ENCODE data around the gene CBX5. TPM values are rescaled to one million over a fixed set of nuclear protein-coding genes. Genes with fewer than 3 reads are reported as not detected.
A peak's percentile ranks its signal among the peaks of the same experiment; 100 is the strongest.

The CBX5 gene
- total and polyA plus RNA-seq, 9 of the 15 experiments (the other 6 are each of a cell fraction or from before 2014, with no cell fraction given): 32.6 to 102 (median 59.2) TPM

GRCh38 chr12:54214553-54215406 lies 65.1 kb downstream of the CBX5 start (continued):
- TF ChIP-seq CTBP1 (IDR thresholded peaks at IDR 0.05; ENCODE audit: borderline replicate concordance): peak; percentile 94
- no peak for TF ChIP-seq ELF1 (tag; IDR thresholded peaks at IDR 0.05)
- TF ChIP-seq NR1H2 (CRISPR knock-in tag; IDR thresholded peaks at IDR 0.05): no peak
- peak; percentile 25; the same call in 1 of the 2 replicates for TF ChIP-seq SIN3B (IDR thresholded peaks at IDR 0.05; ENCODE audit: low read depth)
- TF ChIP-seq RBM39 (optimal IDR thresholded peaks at IDR 0.05; ENCODE audit: low read depth, low read length): no peak
- TF ChIP-seq ZNF668 (CRISPR knock-in tag; IDR thresholded peaks at IDR 0.05): no peak
- TF ChIP-seq FOXK1 (CRISPR knock-in tag; IDR thresholded peaks at IDR 0.05; ENCODE audit: borderline replicate concordance): no peak
- peak; percentile 6 for TF ChIP-seq MEIS2 (IDR thresholded peaks at IDR 0.05; ENCODE audit: partially characterized antibody)
- no peak for TF ChIP-seq POLR2AphosphoS2 (IDR thresholded peaks at IDR 0.05; ENCODE audit: low read length)
- TF ChIP-seq CREB5 (CRISPR knock-in tag; IDR thresholded peaks at IDR 0.05): no peak
- no peak for TF ChIP-seq ZNF140 (CRISPR knock-in tag; IDR thresholded peaks at IDR 0.05)
- peak; percentile 36; the same call in 1 of the 2 replicates for TF ChIP-seq PHF8 (IDR thresholded peaks at IDR 0.05; ENCODE audit: borderline replicate concordance, low read length)
- TF ChIP-seq YY1 (IDR thresholded peaks at IDR 0.05; ENCODE audit: borderline replicate concordance in 1 of 3, control insufficient read depth in 1 of 3, extremely low read depth in 1 of 3, insufficient read depth in 3 of 3, insufficient read length in 1 of 3, insufficient replicate concordance in 2 of 3, low read depth in 1 of 3, low read length in 2 of 3): peak in 2 of 3 experiments; percentile 80
- no peak for TF ChIP-seq MCM7 (IDR thresholded peaks at IDR 0.05)
- no peak for TF ChIP-seq BRF1 (IDR thresholded peaks at IDR 0.05; ENCODE audit: borderline replicate concordance, extremely low read depth, insufficient read length)
- TF ChIP-seq ZNF696 (CRISPR knock-in tag; conservative IDR thresholded peaks at IDR 0.05): no peak
- peak; percentile 63 for TF ChIP-seq HCFC1 (IDR thresholded peaks at IDR 0.05; ENCODE audit: low read depth, low read length)
- no peak for TF ChIP-seq TGIF2 (CRISPR knock-in tag; IDR thresholded peaks at IDR 0.05)
- TF ChIP-seq ARNT (IDR thresholded peaks at IDR 0.05): no peak
- no peak for TF ChIP-seq TFAM (CRISPR knock-in tag; conservative IDR thresholded peaks at IDR 0.05)
- TF ChIP-seq RAD21 (CRISPR knock-in tag; conservative IDR thresholded peaks at IDR 0.05 in 1 of 2, IDR thresholded peaks at IDR 0.05 in 1 of 2): peak; percentile 70 to 81
- TF ChIP-seq NBN (IDR thresholded peaks at IDR 0.05; ENCODE audit: low read depth): peak; percentile 52; the same call in 1 of the 2 replicates
- no peak for TF ChIP-seq ZNF586 (CRISPR knock-in tag; conservative IDR thresholded peaks at IDR 0.05)
- no peak for TF ChIP-seq TCF3 (CRISPR knock-in tag; IDR thresholded peaks at IDR 0.05)
- TF ChIP-seq ZHX1 (conservative IDR thresholded peaks at IDR 0.05; ENCODE audit: low read length): peak; percentile 74; the same call in 1 of the 2 replicates
